ENCODE results near the gene FGGY.
"Not testable (repeated sequence)": the region's sequence is repeated elsewhere in the genome, so short reads cannot be mapped to it uniquely, and the experiment has no call there.

FGGY gene

DNA sequence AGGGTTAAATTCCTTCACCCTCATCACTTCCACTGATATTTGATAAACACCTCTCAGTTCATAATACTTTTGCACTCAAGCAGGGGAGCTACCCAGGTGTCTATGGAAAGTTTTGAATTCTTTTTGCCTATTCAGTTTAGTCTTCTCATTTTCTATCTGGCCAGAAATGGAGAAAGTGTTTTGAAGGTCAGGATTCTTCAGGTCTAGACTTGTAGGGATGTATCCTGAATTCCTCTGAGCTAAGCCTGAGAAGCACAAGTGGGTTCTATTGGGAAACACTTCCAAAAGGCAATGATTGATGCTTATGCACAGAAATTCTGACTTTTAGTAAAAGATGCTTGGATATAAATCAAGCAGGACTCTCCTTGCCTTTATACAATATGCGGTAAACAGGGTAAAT, 300.1 kb downstream of the FGGY start:
- Histone ChIP-seq H3K36me3 (ENCODE audit: control insufficient read depth in 1 of 2, insufficient read depth in 2 of 2, low read length in 2 of 2) (no peaks in the 10 kb centered on the region), H3K4me3 (ENCODE audit: low read depth in 1 of 2, low read length in 2 of 2) (no peak overlapping the region), H3K9me3 (ENCODE audit: control insufficient read depth in 1 of 2, low read length in 2 of 2) (no peaks in the 10 kb centered on the region), H3K9ac (ENCODE audit: low read depth in 1 of 2, low read length in 2 of 2) (no peak overlapping the region), H3K27ac (ENCODE audit: low read depth, low read length) (no peak overlapping the region), H3K4me1 (ENCODE audit: control insufficient read depth in 1 of 2, insufficient read depth in 2 of 2, low read length in 2 of 2) (peaks cover 19 to 22% of the 10 kb centered on the region in 2 donors), H3K27me3 (ENCODE audit: control insufficient read depth in 1 of 2, insufficient read depth in 2 of 2, low read length in 2 of 2) (no peaks in the 10 kb centered on the region)

DNA sequence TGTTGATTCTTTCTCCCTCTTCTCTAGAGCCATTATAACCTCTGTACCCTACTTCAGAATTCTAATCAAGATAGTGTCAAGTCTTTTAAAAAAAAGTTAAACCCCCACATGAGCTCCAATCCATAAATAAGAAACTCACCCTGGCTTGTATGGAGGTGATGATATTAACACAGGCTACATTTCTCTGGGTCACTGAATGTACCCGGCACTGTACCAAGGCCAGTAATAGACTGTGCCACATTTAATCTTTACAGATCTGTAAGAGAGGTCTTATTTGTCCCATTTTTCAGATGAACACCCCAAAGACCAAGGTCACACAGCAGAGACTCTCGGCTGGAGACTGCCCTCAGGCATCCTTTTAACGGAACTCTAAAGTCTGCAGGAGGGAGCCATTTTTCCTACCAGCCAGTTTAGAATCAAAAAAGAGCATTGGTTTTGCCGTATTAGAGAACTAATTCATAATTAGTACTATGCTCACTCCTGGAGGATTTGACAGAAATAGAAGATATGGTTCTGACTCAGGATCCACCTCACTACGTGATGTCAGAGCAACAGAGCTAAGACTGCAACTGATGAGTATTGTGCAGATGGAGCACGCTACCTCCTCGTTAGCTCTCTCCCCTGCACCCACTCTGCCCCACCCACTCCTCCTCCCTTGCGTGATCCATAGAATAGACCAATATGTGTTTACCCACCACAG, 300.7 kb downstream of the FGGY start:
- Histone ChIP-seq H3K4me3 (ENCODE audit: low read depth in 1 of 2, low read length in 2 of 2) (no peak overlapping the region), H3K9ac (ENCODE audit: low read depth in 1 of 2, low read length in 2 of 2) (no peak overlapping the region), H3K27me3 (ENCODE audit: control insufficient read depth in 1 of 2, insufficient read depth in 2 of 2, low read length in 2 of 2) (no peaks in the 10 kb centered on the region), H3K27ac (ENCODE audit: low read depth, low read length) (no peak overlapping the region), H3K36me3 (ENCODE audit: control insufficient read depth in 1 of 2, insufficient read depth in 2 of 2, low read length in 2 of 2) (no peaks in the 10 kb centered on the region), H3K4me1 (ENCODE audit: control insufficient read depth in 1 of 2, insufficient read depth in 2 of 2, low read length in 2 of 2) (peaks cover 19 to 22% of the 10 kb centered on the region in 2 donors), H3K9me3 (ENCODE audit: control insufficient read depth in 1 of 2, low read length in 2 of 2) (no peaks in the 10 kb centered on the region)

DNA sequence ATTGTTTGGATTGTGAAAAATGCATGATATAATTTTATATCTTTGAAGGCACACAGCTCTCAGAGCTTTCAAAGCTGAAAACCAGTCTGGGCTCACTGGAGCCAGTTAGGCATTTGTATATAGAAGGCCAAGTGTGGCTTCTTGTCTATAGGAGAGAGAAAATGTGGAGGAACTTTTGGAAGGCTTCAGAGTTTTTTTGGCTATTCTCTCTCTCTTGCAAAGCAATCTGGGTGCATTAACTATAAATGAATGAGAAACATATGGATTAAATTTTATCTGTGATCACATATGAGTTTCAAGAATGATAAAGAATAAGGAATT, 301.2 kb downstream of the FGGY start:
- no peaks in the 10 kb centered on the region for H3K9me3 ChIP-seq (ENCODE audit: control insufficient read depth in 1 of 2, low read length in 2 of 2)
- no peaks in the 10 kb centered on the region for H3K27me3 ChIP-seq (ENCODE audit: control insufficient read depth in 1 of 2, insufficient read depth in 2 of 2, low read length in 2 of 2)
- H3K9ac ChIP-seq (ENCODE audit: low read depth in 1 of 2, low read length in 2 of 2) = no peak overlapping the region
- H3K27ac ChIP-seq (ENCODE audit: low read depth, low read length) = no peak overlapping the region
- H3K4me1 ChIP-seq (ENCODE audit: control insufficient read depth in 1 of 2, insufficient read depth in 2 of 2, low read length in 2 of 2) = peaks cover 19 to 22% of the 10 kb centered on the region in 2 donors
- H3K4me3 ChIP-seq (ENCODE audit: low read depth in 1 of 2, low read length in 2 of 2) = no peak overlapping the region
- H3K36me3 ChIP-seq (ENCODE audit: control insufficient read depth in 1 of 2, insufficient read depth in 2 of 2, low read length in 2 of 2) = no peaks in the 10 kb centered on the region

DNA sequence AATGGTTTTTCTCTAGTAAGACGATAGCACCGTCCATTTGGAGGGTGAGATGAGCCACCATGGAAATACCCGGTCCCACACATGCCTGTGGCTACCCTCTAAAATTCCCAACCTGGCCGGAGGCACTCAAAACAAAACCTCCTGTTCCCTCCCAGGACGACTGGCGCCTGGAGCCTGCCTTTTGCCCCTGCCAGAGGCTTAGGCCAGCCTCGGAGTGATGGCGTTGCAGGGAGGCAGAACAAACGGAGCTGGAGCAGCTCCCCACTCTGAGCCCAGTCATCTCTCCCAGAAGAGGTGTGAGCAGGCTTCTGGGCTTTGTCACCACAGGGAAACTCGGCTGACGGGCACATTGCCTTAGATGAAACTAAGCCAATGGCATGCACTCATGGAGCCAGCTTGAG, 304.1 kb downstream of the FGGY start:
- Histone ChIP-seq H3K36me3 (ENCODE audit: control insufficient read depth in 1 of 2, insufficient read depth in 2 of 2, low read length in 2 of 2) (no peaks in the 10 kb centered on the region), H3K27me3 (ENCODE audit: control insufficient read depth in 1 of 2, insufficient read depth in 2 of 2, low read length in 2 of 2) (no peaks in the 10 kb centered on the region), H3K27ac (ENCODE audit: low read depth, low read length) (no peak overlapping the region), H3K4me3 (ENCODE audit: low read depth in 1 of 2, low read length in 2 of 2) (no peak overlapping the region), H3K9ac (ENCODE audit: low read depth in 1 of 2, low read length in 2 of 2) (no peak overlapping the region), H3K4me1 (ENCODE audit: control insufficient read depth in 1 of 2, insufficient read depth in 2 of 2, low read length in 2 of 2) (peaks cover 0 to 2% of the 10 kb centered on the region in 2 donors), H3K9me3 (ENCODE audit: control insufficient read depth in 1 of 2, low read length in 2 of 2) (no peaks in the 10 kb centered on the region)

DNA sequence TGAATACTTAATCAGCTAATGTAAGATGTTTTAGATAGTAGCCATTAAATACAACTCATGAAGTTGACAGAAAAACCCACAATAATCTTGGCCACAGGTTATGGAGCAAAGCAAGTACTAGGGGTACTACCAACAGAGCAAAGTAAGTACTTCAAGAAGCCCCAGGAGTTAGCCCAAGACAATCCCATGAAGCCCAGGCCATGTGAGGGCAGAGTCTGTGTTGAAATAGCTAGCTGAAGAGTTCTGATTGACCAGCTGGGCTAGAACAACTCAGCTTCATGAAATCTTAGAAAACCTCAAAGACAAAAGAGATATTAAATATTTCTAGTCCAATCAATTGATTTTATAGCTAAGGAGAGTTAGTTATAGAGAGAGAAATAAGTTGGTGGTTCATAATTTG, 304.9 kb downstream of the FGGY start:
- Histone ChIP-seq H3K36me3 (ENCODE audit: control insufficient read depth in 1 of 2, insufficient read depth in 2 of 2, low read length in 2 of 2) (no peaks in the 10 kb centered on the region), H3K4me3 (ENCODE audit: low read depth in 1 of 2, low read length in 2 of 2) (no peak overlapping the region), H3K27me3 (ENCODE audit: control insufficient read depth in 1 of 2, insufficient read depth in 2 of 2, low read length in 2 of 2) (no peaks in the 10 kb centered on the region), H3K9me3 (ENCODE audit: control insufficient read depth in 1 of 2, low read length in 2 of 2) (no peaks in the 10 kb centered on the region), H3K9ac (ENCODE audit: low read depth in 1 of 2, low read length in 2 of 2) (no peak overlapping the region), H3K4me1 (ENCODE audit: control insufficient read depth in 1 of 2, insufficient read depth in 2 of 2, low read length in 2 of 2) (no peaks in the 10 kb centered on the region), H3K27ac (ENCODE audit: low read depth, low read length) (no peak overlapping the region)

DNA sequence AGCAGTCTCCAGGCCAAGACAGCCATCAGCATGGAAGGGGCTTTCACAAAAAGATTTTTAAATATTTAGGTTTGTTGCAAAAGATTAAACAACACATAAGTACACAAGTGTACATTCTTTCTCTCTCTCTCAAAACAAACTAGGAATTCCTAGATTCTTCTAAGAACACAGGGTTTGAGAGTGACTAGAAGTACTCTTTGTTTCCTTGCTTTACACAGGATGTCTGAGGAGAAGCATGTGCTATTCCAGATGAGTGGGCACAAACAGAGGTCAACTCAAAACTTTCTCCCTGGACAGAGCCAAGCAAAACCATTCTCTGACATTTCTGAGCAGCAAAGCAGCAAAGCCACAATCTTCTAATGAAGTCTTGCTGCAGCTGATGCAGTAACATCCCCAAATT, 307.3 kb downstream of the FGGY start:
- H3K4me3 ChIP-seq (ENCODE audit: low read depth in 1 of 2, low read length in 2 of 2) = no peak overlapping the region
- no peaks in the 10 kb centered on the region for H3K27me3 ChIP-seq (ENCODE audit: control insufficient read depth in 1 of 2, insufficient read depth in 2 of 2, low read length in 2 of 2)
- no peak overlapping the region for H3K27ac ChIP-seq (ENCODE audit: low read depth, low read length)
- no peaks in the 10 kb centered on the region for H3K4me1 ChIP-seq (ENCODE audit: control insufficient read depth in 1 of 2, insufficient read depth in 2 of 2, low read length in 2 of 2)
- no peaks in the 10 kb centered on the region for H3K9me3 ChIP-seq (ENCODE audit: control insufficient read depth in 1 of 2, low read length in 2 of 2)
- no peak overlapping the region for H3K9ac ChIP-seq (ENCODE audit: low read depth in 1 of 2, low read length in 2 of 2)
- H3K36me3 ChIP-seq (ENCODE audit: control insufficient read depth in 1 of 2, insufficient read depth in 2 of 2, low read length in 2 of 2) = peaks cover 5 to 12% of the 10 kb centered on the region in 2 donors

DNA sequence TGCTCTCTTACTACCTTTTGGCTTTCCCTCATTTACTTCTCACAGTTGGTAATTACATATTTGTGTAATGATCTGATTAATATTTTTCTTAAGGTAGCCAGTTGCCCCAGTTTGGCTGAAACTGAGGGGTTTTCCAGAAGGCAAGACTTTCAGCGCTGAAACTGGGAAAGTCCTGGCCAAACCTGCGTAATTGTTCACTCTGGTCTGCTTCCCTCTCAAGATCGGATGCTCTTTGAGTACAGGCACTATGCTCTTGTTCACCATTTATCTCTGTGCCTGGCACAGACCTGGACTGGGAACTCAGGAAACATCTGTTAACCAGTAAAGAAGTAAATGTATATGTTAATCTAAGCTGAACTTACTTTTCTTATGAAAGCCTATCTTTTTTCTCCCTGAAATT, 308.3 kb downstream of the FGGY start:
- peaks cover 13% of the 10 kb centered on the region in 2 donors for H3K36me3 ChIP-seq (ENCODE audit: control insufficient read depth in 1 of 2, insufficient read depth in 2 of 2, low read length in 2 of 2)
- no peaks in the 10 kb centered on the region for H3K4me1 ChIP-seq (ENCODE audit: control insufficient read depth in 1 of 2, insufficient read depth in 2 of 2, low read length in 2 of 2)
- no peak overlapping the region for H3K27ac ChIP-seq (ENCODE audit: low read depth, low read length)
- H3K27me3 ChIP-seq (ENCODE audit: control insufficient read depth in 1 of 2, insufficient read depth in 2 of 2, low read length in 2 of 2) = no peaks in the 10 kb centered on the region
- H3K9me3 ChIP-seq (ENCODE audit: control insufficient read depth in 1 of 2, low read length in 2 of 2) = no peaks in the 10 kb centered on the region
- no peak overlapping the region for H3K4me3 ChIP-seq (ENCODE audit: low read depth in 1 of 2, low read length in 2 of 2)
- H3K9ac ChIP-seq (ENCODE audit: low read depth in 1 of 2, low read length in 2 of 2) = no peak overlapping the region

DNA sequence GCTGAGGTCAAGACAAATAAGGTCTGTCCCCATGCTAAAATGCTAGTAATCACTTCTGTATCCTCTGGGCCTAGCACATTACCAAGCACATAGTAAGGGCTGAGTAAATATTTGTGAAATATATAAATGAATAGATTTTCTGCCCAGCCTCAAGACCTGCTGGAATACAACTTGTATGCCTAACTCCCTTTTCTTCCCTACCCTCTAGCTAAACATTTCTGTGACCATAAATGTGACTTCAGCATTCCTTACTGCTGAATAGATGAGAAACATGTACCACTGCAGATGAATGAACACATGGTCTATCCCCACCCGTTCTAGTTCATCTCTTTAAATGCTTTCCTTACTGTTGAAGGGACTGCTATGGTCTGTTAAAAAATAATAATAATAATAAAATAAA, 308.9 kb downstream of the FGGY start:
- Histone ChIP-seq H3K27ac (ENCODE audit: low read depth, low read length) (no peak overlapping the region), H3K36me3 (ENCODE audit: control insufficient read depth in 1 of 2, insufficient read depth in 2 of 2, low read length in 2 of 2) (peaks cover 13% of the 10 kb centered on the region in 2 donors), H3K27me3 (ENCODE audit: control insufficient read depth in 1 of 2, insufficient read depth in 2 of 2, low read length in 2 of 2) (no peaks in the 10 kb centered on the region)

DNA sequence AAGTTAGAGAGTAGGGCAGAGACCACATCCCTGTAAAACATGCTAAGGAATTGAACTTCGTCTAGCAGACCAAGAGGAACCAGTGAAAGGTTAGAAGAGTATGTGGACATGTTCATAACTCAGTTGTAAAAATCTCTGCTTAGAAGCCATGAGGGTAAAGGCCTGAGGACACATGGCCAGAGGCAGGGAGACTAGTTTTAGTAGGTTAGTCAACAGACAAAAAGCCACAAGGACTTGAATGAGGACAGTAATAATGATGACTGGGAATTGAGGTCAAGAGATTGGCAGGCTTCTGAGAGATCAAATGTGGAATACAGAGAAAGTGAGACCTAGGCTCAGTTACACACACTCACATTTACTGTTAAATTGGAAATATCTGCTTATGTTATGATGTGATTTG, 312.4 kb downstream of the FGGY start:
- Histone ChIP-seq H3K4me1 (ENCODE audit: control insufficient read depth in 1 of 2, insufficient read depth in 2 of 2, low read length in 2 of 2) (no peaks in the 10 kb centered on the region), H3K27ac (ENCODE audit: low read depth, low read length) (no peak overlapping the region), H3K9me3 (ENCODE audit: control insufficient read depth in 1 of 2, low read length in 2 of 2) (peaks cover 0 to 3% of the 10 kb centered on the region in 2 donors), H3K27me3 (ENCODE audit: control insufficient read depth in 1 of 2, insufficient read depth in 2 of 2, low read length in 2 of 2) (no peaks in the 10 kb centered on the region), H3K36me3 (ENCODE audit: control insufficient read depth in 1 of 2, insufficient read depth in 2 of 2, low read length in 2 of 2) (peaks cover 13% of the 10 kb centered on the region in 2 donors), H3K4me3 (ENCODE audit: low read depth in 1 of 2, low read length in 2 of 2) (no peak overlapping the region), H3K9ac (ENCODE audit: low read depth in 1 of 2, low read length in 2 of 2) (no peak overlapping the region)

More for the DNA sequence above, 308.9 kb downstream of the FGGY start:
- no peaks in the 10 kb centered on the region for H3K4me1 ChIP-seq (ENCODE audit: control insufficient read depth in 1 of 2, insufficient read depth in 2 of 2, low read length in 2 of 2)
- H3K9ac ChIP-seq (ENCODE audit: low read depth in 1 of 2, low read length in 2 of 2) = no peak overlapping the region
- H3K4me3 ChIP-seq (ENCODE audit: low read depth in 1 of 2, low read length in 2 of 2) = no peak overlapping the region
- H3K9me3 ChIP-seq (ENCODE audit: control insufficient read depth in 1 of 2, low read length in 2 of 2) = peaks cover 0 to 3% of the 10 kb centered on the region in 2 donors

DNA sequence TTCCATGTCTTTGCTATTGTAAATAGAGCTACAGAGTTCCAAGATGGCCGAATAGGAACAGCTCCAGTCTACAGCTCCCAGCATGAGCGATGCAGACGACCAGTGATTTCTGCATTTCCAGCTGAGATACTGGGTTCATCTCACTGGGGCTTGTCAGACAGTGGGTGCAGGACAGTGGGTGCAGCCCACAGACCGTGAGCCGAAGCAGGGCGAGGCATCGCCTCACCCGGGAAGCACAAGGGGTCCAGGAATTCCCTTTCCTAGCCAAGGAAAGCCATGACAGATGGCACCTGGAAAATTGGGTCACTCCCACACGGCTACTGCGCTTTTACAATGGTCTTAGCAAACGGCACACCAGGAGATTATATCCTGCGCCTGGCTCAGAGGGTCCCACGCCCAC, 313.6 kb downstream of the FGGY start:
- peaks cover 13% of the 10 kb centered on the region in 2 donors for H3K36me3 ChIP-seq (ENCODE audit: control insufficient read depth in 1 of 2, insufficient read depth in 2 of 2, low read length in 2 of 2)
- not testable (repeated sequence) for H3K4me3 ChIP-seq (ENCODE audit: low read depth in 1 of 2, low read length in 2 of 2); H3K27ac ChIP-seq (ENCODE audit: low read depth, low read length); H3K9me3 ChIP-seq (ENCODE audit: control insufficient read depth in 1 of 2, low read length in 2 of 2); H3K27me3 ChIP-seq (ENCODE audit: control insufficient read depth in 1 of 2, insufficient read depth in 2 of 2, low read length in 2 of 2); H3K9ac ChIP-seq (ENCODE audit: low read depth in 1 of 2, low read length in 2 of 2); H3K4me1 ChIP-seq (ENCODE audit: control insufficient read depth in 1 of 2, insufficient read depth in 2 of 2, low read length in 2 of 2)

DNA sequence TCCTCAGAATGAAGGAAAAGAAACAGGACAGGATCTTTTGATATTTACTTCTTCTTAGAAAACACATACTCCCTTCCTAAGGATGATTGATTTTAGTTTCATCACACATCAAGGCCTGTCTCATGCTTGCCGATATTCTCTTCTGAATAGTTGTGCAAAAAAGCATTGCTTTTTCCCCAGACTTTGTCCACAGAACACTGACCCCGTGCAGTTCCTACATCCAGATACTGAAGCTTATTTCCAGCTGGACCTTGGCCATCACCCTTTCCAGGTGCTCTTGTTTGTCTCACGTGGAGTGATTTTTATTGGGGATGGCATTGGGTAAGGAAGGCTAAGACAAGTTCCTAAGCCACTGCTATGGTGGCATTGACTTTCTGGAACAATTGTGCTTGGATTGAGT, 320.5 kb downstream of the FGGY start:
- Histone ChIP-seq H3K9me3 (ENCODE audit: control insufficient read depth in 1 of 2, low read length in 2 of 2) (no peaks in the 10 kb centered on the region), H3K4me3 (ENCODE audit: low read depth in 1 of 2, low read length in 2 of 2) (no peak overlapping the region), H3K27ac (ENCODE audit: low read depth, low read length) (no peak overlapping the region), H3K4me1 (ENCODE audit: control insufficient read depth in 1 of 2, insufficient read depth in 2 of 2, low read length in 2 of 2) (no peaks in the 10 kb centered on the region), H3K27me3 (ENCODE audit: control insufficient read depth in 1 of 2, insufficient read depth in 2 of 2, low read length in 2 of 2) (no peaks in the 10 kb centered on the region), H3K9ac (ENCODE audit: low read depth in 1 of 2, low read length in 2 of 2) (no peak overlapping the region), H3K36me3 (ENCODE audit: control insufficient read depth in 1 of 2, insufficient read depth in 2 of 2, low read length in 2 of 2) (no peaks in the 10 kb centered on the region)
